ENCODE results near the gene M6PR. TPM values are rescaled to one million over a fixed set of nuclear protein-coding genes. Genes with fewer than 3 reads are reported as not detected.

Gene M6PR
- total RNA-seq, 4 donors from 2014 or later = 63.2 to 109 (median 96.0) TPM

- Histone ChIP-seq H3K9me3 (peaks cover 0 to 9% (median 0%) of the 10 kb centered on the region in 4 donors), H3K27me3 (no peaks in the 10 kb centered on the region), H3K36me3 (peaks cover 0 to 30% (median 0%) of the 10 kb centered on the region in 3 donors), H3K4me1 (no peaks in the 10 kb centered on the region), H3K27ac (no peak overlapping the region), H3K4me3 (no peak overlapping the region)
- TF ChIP-seq POLR2A (IDR thresholded peaks at IDR 0.05) (no peak), EP300 (IDR thresholded peaks at IDR 0.05) (no peak)
- TF ChIP-seq, protein P1, sequence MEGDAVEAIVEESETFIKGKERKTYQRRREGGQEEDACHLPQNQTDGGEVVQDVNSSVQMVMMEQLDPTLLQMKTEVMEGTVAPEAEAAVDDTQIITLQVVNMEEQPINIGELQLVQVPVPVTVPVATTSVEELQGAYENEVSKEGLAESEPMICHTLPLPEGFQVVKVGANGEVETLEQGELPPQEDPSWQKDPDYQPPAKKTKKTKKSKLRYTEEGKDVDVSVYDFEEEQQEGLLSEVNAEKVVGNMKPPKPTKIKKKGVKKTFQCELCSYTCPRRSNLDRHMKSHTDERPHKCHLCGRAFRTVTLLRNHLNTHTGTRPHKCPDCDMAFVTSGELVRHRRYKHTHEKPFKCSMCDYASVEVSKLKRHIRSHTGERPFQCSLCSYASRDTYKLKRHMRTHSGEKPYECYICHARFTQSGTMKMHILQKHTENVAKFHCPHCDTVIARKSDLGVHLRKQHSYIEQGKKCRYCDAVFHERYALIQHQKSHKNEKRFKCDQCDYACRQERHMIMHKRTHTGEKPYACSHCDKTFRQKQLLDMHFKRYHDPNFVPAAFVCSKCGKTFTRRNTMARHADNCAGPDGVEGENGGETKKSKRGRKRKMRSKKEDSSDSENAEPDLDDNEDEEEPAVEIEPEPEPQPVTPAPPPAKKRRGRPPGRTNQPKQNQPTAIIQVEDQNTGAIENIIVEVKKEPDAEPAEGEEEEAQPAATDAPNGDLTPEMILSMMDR (IDR thresholded peaks at IDR 0.05) = no peak
- WGBS, 2 donors = 64 to 78% methylated on average over 2 of the region's 2 CpGs
- DNase-seq (ENCODE audit: low spot score in 2 of 2) = no peak
Observed at GRCh38 chr12:8958066-8958465, 8.6 kb upstream of the M6PR start.

DNA sequence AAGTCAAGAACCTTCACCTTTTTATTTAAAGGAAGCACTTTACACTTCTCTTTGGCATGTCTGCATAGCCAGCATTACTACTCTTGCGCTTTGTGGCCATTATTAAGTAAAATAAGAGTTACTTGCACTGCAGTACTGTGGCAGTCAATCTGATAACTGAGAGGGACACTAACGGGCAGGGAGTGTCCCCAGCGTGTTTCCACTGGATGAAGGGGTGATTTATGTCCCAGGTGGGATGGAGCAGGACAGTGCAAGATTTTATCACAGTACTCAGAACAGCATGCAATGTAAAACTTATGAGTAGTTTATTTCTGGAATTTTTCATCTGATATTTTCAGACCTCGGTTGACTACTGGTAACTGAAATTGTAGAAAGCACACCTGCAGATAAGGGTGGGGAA, 8.1 kb upstream of the M6PR start:
- no peaks in the 10 kb centered on the region for H3K27me3 ChIP-seq
- TF ChIP-seq POLR2A (IDR thresholded peaks at IDR 0.05) (no peak), EP300 (IDR thresholded peaks at IDR 0.05) (no peak)
- TF ChIP-seq, protein P1 (IDR thresholded peaks at IDR 0.05) = no peak
- H3K4me1 ChIP-seq = no peaks in the 10 kb centered on the region
- peaks cover 0 to 9% (median 0%) of the 10 kb centered on the region in 4 donors for H3K9me3 ChIP-seq
- WGBS, 2 donors = 75 to 81% methylated on average over 4 of the region's 4 CpGs
- no peak overlapping the region for H3K27ac ChIP-seq
- H3K36me3 ChIP-seq = peaks cover 0 to 30% (median 0%) of the 10 kb centered on the region in 3 donors
- no peak overlapping the region for H3K4me3 ChIP-seq
- DNase-seq (ENCODE audit: low spot score in 2 of 2) = no peak

DNA sequence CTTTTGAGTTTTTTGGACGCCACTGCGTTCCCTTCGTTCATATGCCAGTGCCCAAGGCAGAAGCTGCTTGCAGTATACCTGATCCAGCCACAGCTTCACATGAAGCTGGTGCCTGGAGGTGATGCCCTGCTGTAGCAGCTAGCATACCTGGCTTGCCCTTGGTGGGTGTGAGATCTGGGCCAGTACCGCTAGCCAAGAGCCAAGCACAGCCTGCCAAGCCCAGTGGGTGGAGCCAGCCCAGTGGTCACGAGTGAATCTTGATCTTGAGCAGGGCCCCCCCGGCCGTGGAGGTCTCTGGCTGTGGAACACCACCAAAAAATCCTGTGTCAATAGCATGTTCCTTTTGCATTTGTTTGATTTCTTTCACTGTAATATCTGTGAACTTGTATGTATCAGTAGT, 7.3 kb upstream of the M6PR start:
- peaks cover 0 to 26% (median 0%) of the 10 kb centered on the region in 3 donors for H3K36me3 ChIP-seq
- H3K4me1 ChIP-seq = peaks cover 0 to 3% (median 0%) of the 10 kb centered on the region in 4 donors
- H3K4me3 ChIP-seq = no peak overlapping the region
- H3K9me3 ChIP-seq = peaks cover 0 to 7% (median 0%) of the 10 kb centered on the region in 4 donors
- no peak overlapping the region for H3K27ac ChIP-seq
- no peaks in the 10 kb centered on the region for H3K27me3 ChIP-seq
- 86 to 97% methylated on average over 7 of the region's 7 CpGs for WGBS, 2 donors
- TF ChIP-seq, protein P1 (IDR thresholded peaks at IDR 0.05) = no peak
- TF ChIP-seq EP300 (IDR thresholded peaks at IDR 0.05) (no peak), POLR2A (IDR thresholded peaks at IDR 0.05) (no peak)
- DNase-seq (ENCODE audit: low spot score in 2 of 2) = no peak

GRCh38 chr12:8956073-8956472, 6.6 kb upstream of the M6PR start:
- Histone ChIP-seq H3K27me3 (no peaks in the 10 kb centered on the region), H3K4me1 (peaks cover 0 to 10% (median 1%) of the 10 kb centered on the region in 4 donors), H3K9me3 (peaks cover 0 to 5% (median 0%) of the 10 kb centered on the region in 4 donors), H3K36me3 (peaks cover 0 to 20% (median 0%) of the 10 kb centered on the region in 3 donors), H3K4me3 (no peak overlapping the region), H3K27ac (no peak overlapping the region)
- DNase-seq (ENCODE audit: low spot score in 2 of 2) = no peak
- TF ChIP-seq POLR2A (IDR thresholded peaks at IDR 0.05) = no peak
- TF ChIP-seq EP300 (IDR thresholded peaks at IDR 0.05) = no peak
- TF ChIP-seq, protein P1 (IDR thresholded peaks at IDR 0.05) = no peak
- WGBS, 2 donors = 88 to 94% methylated on average over 15 of the region's 15 CpGs

GRCh38 chr12:8953773-8954402, 4.4 kb upstream of the M6PR start:
- TF ChIP-seq POLR2A (IDR thresholded peaks at IDR 0.05) = no peak
- TF ChIP-seq, protein P1 (IDR thresholded peaks at IDR 0.05) = no peak
- no peak for TF ChIP-seq EP300 (IDR thresholded peaks at IDR 0.05)
- Histone ChIP-seq H3K27me3 (no peaks in the 10 kb centered on the region), H3K9me3 (no peaks in the 10 kb centered on the region), H3K36me3 (peaks cover 0 to 16% (median 0%) of the 10 kb centered on the region in 3 donors), H3K4me3 (no peak overlapping the region), H3K4me1 (peaks cover 0 to 17% (median 3%) of the 10 kb centered on the region in 4 donors), H3K27ac (no peak overlapping the region)
- no peak for DNase-seq (ENCODE audit: low spot score in 2 of 2)
- 90 to 94% methylated on average over 8 of the region's 8 CpGs for WGBS, 2 donors
